GM12864 (cell line): ENCODE measurements around the gene TIMP3.

Source experiments
- DNase-seq: peaks from one replicate; pipeline ENCODE4 v3.0.0-alpha.2; 2011; ENCODE audit warnings: low read depth
- H3K4me3 ChIP-seq: 2 replicates; pipeline ENCODE4 v1.5.1; 2011; ENCODE audit warnings: mild to moderate bottlenecking, low read depth, low read length, control low read depth
- TF ChIP-seq, protein P1 (sequence below): IDR thresholded peaks from 2 replicates; pipeline ENCODE4 v1.5.1; 2011; ENCODE audit warnings: low read depth, mild to moderate bottlenecking, moderate library complexity, low read length, control low read depth, inconsistent platforms; ENCODE audit errors: missing control alignments

The TIMP3 gene

GRCh38 chr22:32830957-32831356, 29.5 kb downstream of the TIMP3 start:
- no peak for DNase-seq
- no peak overlapping the region for H3K4me3 ChIP-seq
- TF ChIP-seq, protein P1, sequence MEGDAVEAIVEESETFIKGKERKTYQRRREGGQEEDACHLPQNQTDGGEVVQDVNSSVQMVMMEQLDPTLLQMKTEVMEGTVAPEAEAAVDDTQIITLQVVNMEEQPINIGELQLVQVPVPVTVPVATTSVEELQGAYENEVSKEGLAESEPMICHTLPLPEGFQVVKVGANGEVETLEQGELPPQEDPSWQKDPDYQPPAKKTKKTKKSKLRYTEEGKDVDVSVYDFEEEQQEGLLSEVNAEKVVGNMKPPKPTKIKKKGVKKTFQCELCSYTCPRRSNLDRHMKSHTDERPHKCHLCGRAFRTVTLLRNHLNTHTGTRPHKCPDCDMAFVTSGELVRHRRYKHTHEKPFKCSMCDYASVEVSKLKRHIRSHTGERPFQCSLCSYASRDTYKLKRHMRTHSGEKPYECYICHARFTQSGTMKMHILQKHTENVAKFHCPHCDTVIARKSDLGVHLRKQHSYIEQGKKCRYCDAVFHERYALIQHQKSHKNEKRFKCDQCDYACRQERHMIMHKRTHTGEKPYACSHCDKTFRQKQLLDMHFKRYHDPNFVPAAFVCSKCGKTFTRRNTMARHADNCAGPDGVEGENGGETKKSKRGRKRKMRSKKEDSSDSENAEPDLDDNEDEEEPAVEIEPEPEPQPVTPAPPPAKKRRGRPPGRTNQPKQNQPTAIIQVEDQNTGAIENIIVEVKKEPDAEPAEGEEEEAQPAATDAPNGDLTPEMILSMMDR: no peak

GRCh38 chr22:32831584-32831983, 30.1 kb downstream of the TIMP3 start:
- DNase-seq: no peak
- no peak overlapping the region for H3K4me3 ChIP-seq
- TF ChIP-seq, protein P1: no peak

DNA sequence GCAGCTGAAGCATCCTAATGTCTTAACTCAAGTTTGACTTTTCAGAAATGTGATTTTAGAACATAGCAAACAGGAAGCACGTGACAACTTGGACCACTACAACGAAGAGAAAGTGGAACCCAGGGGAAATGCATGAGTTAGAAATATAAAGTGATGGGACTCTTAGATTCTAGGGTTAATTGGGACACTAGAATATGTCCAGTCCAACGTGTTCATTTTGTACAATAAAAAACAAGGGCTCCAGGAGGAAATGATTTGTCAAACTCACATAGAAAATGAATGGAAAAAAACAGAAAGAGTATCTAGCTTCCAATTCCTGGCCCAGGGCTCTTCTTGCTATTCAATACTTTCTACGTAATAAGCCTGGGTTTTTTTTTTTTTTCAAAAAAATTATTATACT, 30.7 kb downstream of the TIMP3 start:
- DNase-seq: no peak
- H3K4me3 ChIP-seq: no peak overlapping the region
- TF ChIP-seq, protein P1: no peak

DNA sequence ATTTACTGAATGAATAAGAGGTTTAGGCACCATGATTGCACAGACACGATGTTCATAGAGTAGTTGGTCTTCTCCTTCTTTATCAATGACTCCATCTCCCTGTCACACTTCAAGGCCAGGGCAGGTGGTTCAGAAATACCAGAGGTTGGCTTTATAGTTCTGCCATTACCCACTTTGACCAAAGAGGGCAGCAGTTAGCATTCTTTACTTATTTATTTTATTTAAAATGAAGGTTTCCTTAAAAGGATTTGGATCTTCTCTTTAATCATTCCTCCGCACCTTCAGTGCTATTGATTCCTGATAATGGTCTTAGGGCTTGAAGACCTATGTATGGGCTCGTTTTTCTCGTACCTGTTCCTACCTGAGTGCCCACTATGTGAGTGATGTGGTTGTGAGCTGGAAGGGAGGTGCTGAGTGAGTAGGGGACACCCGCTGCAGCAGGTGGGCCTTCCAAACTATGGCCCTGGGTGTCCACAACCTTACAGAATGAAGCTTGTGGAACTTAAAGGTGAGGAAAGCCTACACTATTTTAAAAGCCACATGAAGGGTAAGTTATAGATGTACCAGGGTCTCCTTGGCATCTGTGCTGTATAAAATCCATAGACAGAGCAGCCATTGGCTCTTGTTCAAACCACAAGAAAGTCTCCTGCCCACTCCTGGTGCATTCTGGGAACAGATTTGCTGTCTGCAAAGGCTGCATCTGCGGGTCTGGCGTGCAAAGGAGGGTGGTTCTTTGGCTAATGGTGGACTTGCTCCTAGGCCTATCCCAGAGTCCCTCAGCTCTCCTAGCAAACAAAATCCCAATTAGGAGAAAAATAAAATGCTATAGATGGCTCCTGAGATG, 35.0 kb downstream of the TIMP3 start:
- no peak for DNase-seq
- TF ChIP-seq, protein P1: peak; percentile 39
- no peak overlapping the region for H3K4me3 ChIP-seq

GRCh38 chr22:32837142-32837541, 35.6 kb downstream of the TIMP3 start:
- no peak for DNase-seq
- TF ChIP-seq, protein P1: no peak

DNA sequence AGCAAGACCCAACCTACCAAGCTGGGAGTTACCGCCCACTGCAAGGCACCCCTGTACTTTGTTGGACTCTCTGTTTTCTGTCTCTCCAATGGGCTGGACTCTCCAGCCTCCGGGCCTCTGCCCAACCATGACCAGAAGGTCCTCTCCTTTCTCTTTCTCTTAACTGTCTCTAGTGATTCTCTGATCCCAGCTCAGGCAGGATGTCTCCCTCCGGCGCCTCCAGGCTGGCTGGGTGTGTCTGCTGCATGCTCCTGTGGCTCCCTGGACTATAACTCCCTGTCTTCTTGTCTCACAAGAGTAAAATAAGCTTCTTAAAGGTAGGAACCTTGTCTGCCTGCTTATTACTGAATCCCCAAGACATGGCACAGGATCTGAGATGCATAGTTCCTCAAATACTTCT, 36.3 kb downstream of the TIMP3 start:
- TF ChIP-seq, protein P1: no peak
- DNase-seq: no peak

More at GRCh38 chr22:32837142-32837541, 35.6 kb downstream of the TIMP3 start:
- H3K4me3 ChIP-seq: no peak overlapping the region

More for the DNA sequence above, 36.3 kb downstream of the TIMP3 start:
- H3K4me3 ChIP-seq: no peak overlapping the region
